SK-N-SH treated with all-trans-retinoic acid at 6 μM for 48 hours (cell line): ENCODE measurements around the gene STARD9.

Experiments
- ARNTL ChIP-seq: fragments of 450-650 bp; formaldehyde crosslinking; IDR thresholded peaks from 2 replicates; pipeline ENCODE4 v1.5.0; 2020; ENCODE audit warnings: low read depth, mild to moderate bottlenecking, moderate library complexity, borderline replicate concordance
- CREB5 ChIP-seq: fragments of 250-450 bp; sonication (Bioruptor Pico); IDR thresholded peaks from 2 replicates; pipeline ENCODE4 v1.5.1; 2020; ENCODE audit warnings: low read depth, mild to moderate bottlenecking, moderate library complexity
- CSDC2 ChIP-seq: fragments of 250-450 bp; sonication (Bioruptor Pico); IDR thresholded peaks from 2 replicates; pipeline ENCODE4 v1.5.0; 2020; ENCODE audit warnings: mild to moderate bottlenecking, moderate library complexity
- GLIS3 ChIP-seq: fragments of 250-450 bp; sonication (Bioruptor Pico); IDR thresholded peaks from 2 replicates; pipeline ENCODE4 v1.5.0; 2020; ENCODE audit warnings: mild to moderate bottlenecking, moderate library complexity
- OSR1 ChIP-seq: fragments of 250-450 bp; sonication (Bioruptor Pico); IDR thresholded peaks from 2 replicates; pipeline ENCODE4 v1.8.0; 2022; ENCODE audit warnings: moderate library complexity, mild to moderate bottlenecking, inconsistent platforms
- PATZ1 ChIP-seq: fragments of 250-450 bp; sonication (Bioruptor Pico); IDR thresholded peaks from 2 replicates; pipeline ENCODE4 v1.8.0; 2020; ENCODE audit warnings: mild to moderate bottlenecking, moderate library complexity, borderline replicate concordance
- PPARA ChIP-seq: fragments of 250-450 bp; sonication (Bioruptor Pico); IDR thresholded peaks from 2 replicates; pipeline ENCODE4 v1.5.0; 2020; ENCODE audit warnings: mild to moderate bottlenecking, borderline replicate concordance
- RARB ChIP-seq: fragments of 250-450 bp; sonication (Bioruptor Pico); IDR thresholded peaks from 2 replicates; pipeline ENCODE4 v1.8.0; 2021; ENCODE audit warnings: mild to moderate bottlenecking, moderate library complexity
- ZFP30 ChIP-seq: fragments of 450-650 bp; formaldehyde crosslinking; IDR thresholded peaks from 2 replicates; pipeline ENCODE4 v1.5.0; 2022; ENCODE audit warnings: mild to moderate bottlenecking, moderate library complexity
- ZNF8 ChIP-seq: fragments of 450-650 bp; formaldehyde crosslinking; IDR thresholded peaks from 2 replicates; pipeline ENCODE4 v1.5.0; 2020; ENCODE audit warnings: mild to moderate bottlenecking, moderate library complexity

GRCh38 chr15:42704492-42704926, 129.1 kb downstream of the STARD9 start:
- TF ChIP-seq ZNF8 (CRISPR knock-in tag) (no peak), CREB5 (CRISPR knock-in tag) (no peak), ARNTL (CRISPR knock-in tag) (no peak), OSR1 (CRISPR knock-in tag) (no peak), CSDC2 (CRISPR knock-in tag) (no peak), PATZ1 (no peak), RARB (no peak), GLIS3 (CRISPR knock-in tag) (no peak), PPARA (CRISPR knock-in tag) (no peak), ZFP30 (no peak)
